Mesendoderm (in vitro differentiated cells): Measurements from ENCODE around the gene PRAC2.
A peak's percentile ranks its signal among the peaks of the same experiment; 100 is the strongest.

Source experiments
- DNase-seq: peaks from one replicate; pipeline ENCODE4 v3.0.0; 2013
- H2AK5ac ChIP-seq: 2 replicates; pipeline ENCODE4 v1.6.1; 2013; ENCODE audit warnings: low read length, inconsistent platforms
- H2BK120ac ChIP-seq: 2 replicates; pipeline ENCODE4 v1.6.1; 2013; ENCODE audit warnings: low read depth, mild to moderate bottlenecking, low read length, moderate library complexity, mixed read lengths
- H2BK15ac ChIP-seq: replicated peaks from 2 replicates; pipeline ENCODE4 v1.6.1; 2013; ENCODE audit warnings: low read depth, mild to moderate bottlenecking, moderate library complexity
- H2BK5ac ChIP-seq: 2 replicates; pipeline ENCODE4 v1.6.1; 2013; ENCODE audit warnings: low read length, inconsistent platforms
- H3K18ac ChIP-seq: 2 replicates; pipeline ENCODE4 v1.6.1; 2013; ENCODE audit warnings: mild to moderate bottlenecking, low read length, mixed read lengths
- H3K23ac ChIP-seq: one replicate; pipeline ENCODE4 v1.6.1; 2013; ENCODE audit warnings: low read length
- H3K27ac ChIP-seq: 2 replicates; pipeline ENCODE4 v1.5.1; 2013; ENCODE audit warnings: low read depth, mild to moderate bottlenecking, inconsistent platforms, low read length, moderate library complexity
- H3K27me3 ChIP-seq: 2 replicates; pipeline ENCODE4 v1.6.1; 2013; ENCODE audit warnings: low read length, control low read depth, mild to moderate bottlenecking, inconsistent platforms; ENCODE audit not compliant: insufficient read depth, poor library complexity
- H3K36me3 ChIP-seq: 2 replicates; pipeline ENCODE4 v1.6.1; 2013; ENCODE audit warnings: low read length, inconsistent platforms; ENCODE audit not compliant: control insufficient read depth, insufficient read depth
- H3K4ac ChIP-seq: one replicate; pipeline ENCODE4 v1.6.1; 2013; ENCODE audit warnings: low read depth, mild to moderate bottlenecking, low read length, moderate library complexity
- H3K4me1 ChIP-seq: 2 replicates; pipeline ENCODE4 v1.6.1; 2013; ENCODE audit warnings: low read depth, low read length, inconsistent platforms; ENCODE audit not compliant: control insufficient read depth
- H3K4me2 ChIP-seq: 2 replicates; pipeline ENCODE4 v1.6.1; 2013; ENCODE audit warnings: low read length
- H3K4me3 ChIP-seq: 2 replicates; pipeline ENCODE4 v1.5.1; 2013; ENCODE audit warnings: mild to moderate bottlenecking, low read length
- H3K56ac ChIP-seq: one replicate; pipeline ENCODE4 v1.6.1; 2013; ENCODE audit warnings: low read length
- H3K79me1 ChIP-seq: 2 replicates; pipeline ENCODE4 v1.6.1; 2013; ENCODE audit warnings: low read length, inconsistent platforms
- H3K79me2 ChIP-seq: 2 replicates; pipeline ENCODE4 v1.6.1; 2013; ENCODE audit warnings: mild to moderate bottlenecking, low read length; ENCODE audit not compliant: control insufficient read depth, insufficient read depth
- H3K9ac ChIP-seq: 2 replicates; pipeline ENCODE4 v1.6.1; 2013; ENCODE audit warnings: low read length, inconsistent platforms
- H4K5ac ChIP-seq: one replicate; pipeline ENCODE4 v1.6.1; 2013; ENCODE audit warnings: low read length
- H4K8ac ChIP-seq: one replicate; pipeline ENCODE4 v1.6.1; 2013; ENCODE audit warnings: low read depth, mild to moderate bottlenecking, control low read depth, low read length, moderate library complexity
- WGBS: extraction: QIAGEN DNeasy Blood & Tissue Kit; methylation state at CpG from one replicate; pipeline ENCODE4 v1.1.7; 2013; ENCODE audit warnings: low lambda C conversion rate, missing lambda C conversion rate; ENCODE audit not compliant: insufficient coverage; ENCODE audit errors: extremely low coverage; 5-methylcytosine and 5-hydroxymethylcytosine counted together

The PRAC2 gene

GRCh38 chr17:48756830-48757251, 33.9 kb downstream of the PRAC2 start:
- no peak overlapping the region for H3K18ac ChIP-seq
- H3K9ac ChIP-seq: no peak overlapping the region
- H2BK5ac ChIP-seq: no peak overlapping the region
- no peak overlapping the region for H2BK15ac ChIP-seq
- H4K5ac ChIP-seq: no peak overlapping the region
- H2AK5ac ChIP-seq: no peak overlapping the region
- H3K56ac ChIP-seq: no peak overlapping the region
- H3K4me1 ChIP-seq: no peaks in the 10 kb centered on the region
- no peak for DNase-seq
- no peak overlapping the region for H2BK120ac ChIP-seq
- H3K27ac ChIP-seq: no peak overlapping the region
- no peaks in the 10 kb centered on the region for H3K36me3 ChIP-seq
- no peak overlapping the region for H3K23ac ChIP-seq
- H4K8ac ChIP-seq: no peak overlapping the region
- no CpG with 5 or more reads among the region's 3 CpGs for WGBS
- H3K79me1 ChIP-seq: no peaks in the 10 kb centered on the region
- H3K79me2 ChIP-seq: no peaks in the 10 kb centered on the region
- no peak overlapping the region for H3K4ac ChIP-seq
- peaks cover 53% of the 10 kb centered on the region for H3K27me3 ChIP-seq
- no peak overlapping the region for H3K4me3 ChIP-seq
- H3K4me2 ChIP-seq: no peak overlapping the region

DNA sequence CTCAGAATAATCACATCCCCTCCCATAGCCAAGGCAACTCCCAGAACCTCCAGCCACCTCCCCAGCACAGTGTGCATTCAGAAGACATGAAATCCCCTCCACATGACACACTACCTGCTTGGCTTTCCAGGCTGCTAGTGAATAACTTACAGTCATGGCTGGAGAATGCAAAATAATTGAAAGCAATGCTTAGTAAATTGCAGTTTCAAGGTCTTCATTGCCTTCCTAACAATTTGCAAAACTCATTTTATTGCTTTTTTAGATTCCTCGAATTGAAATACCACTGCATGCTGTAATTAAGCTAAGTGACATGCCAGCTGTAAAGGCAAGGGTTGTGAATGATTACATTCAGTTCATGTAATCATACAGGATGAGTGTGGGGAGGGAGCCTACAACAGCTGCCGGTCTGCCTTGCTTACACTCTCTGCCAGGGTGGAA, 34.6 kb downstream of the PRAC2 start:
- no peaks in the 10 kb centered on the region for H3K36me3 ChIP-seq
- no peak overlapping the region for H2BK15ac ChIP-seq
- H3K4me3 ChIP-seq: no peak overlapping the region
- H3K79me1 ChIP-seq: no peaks in the 10 kb centered on the region
- H3K4ac ChIP-seq: no peak overlapping the region
- H4K5ac ChIP-seq: no peak overlapping the region
- H3K27ac ChIP-seq: no peak overlapping the region
- H2BK5ac ChIP-seq: no peak overlapping the region
- H3K79me2 ChIP-seq: no peaks in the 10 kb centered on the region
- peaks cover 48% of the 10 kb centered on the region for H3K27me3 ChIP-seq
- no peak overlapping the region for H3K23ac ChIP-seq
- H4K8ac ChIP-seq: no peak overlapping the region
- H3K18ac ChIP-seq: no peak overlapping the region
- H3K56ac ChIP-seq: no peak overlapping the region
- no peak for DNase-seq
- no peak overlapping the region for H2AK5ac ChIP-seq
- H3K9ac ChIP-seq: no peak overlapping the region
- no CpG with 5 or more reads among the region's 2 CpGs for WGBS
- H3K4me1 ChIP-seq: no peaks in the 10 kb centered on the region
- H2BK120ac ChIP-seq: no peak overlapping the region
- H3K4me2 ChIP-seq: no peak overlapping the region

DNA sequence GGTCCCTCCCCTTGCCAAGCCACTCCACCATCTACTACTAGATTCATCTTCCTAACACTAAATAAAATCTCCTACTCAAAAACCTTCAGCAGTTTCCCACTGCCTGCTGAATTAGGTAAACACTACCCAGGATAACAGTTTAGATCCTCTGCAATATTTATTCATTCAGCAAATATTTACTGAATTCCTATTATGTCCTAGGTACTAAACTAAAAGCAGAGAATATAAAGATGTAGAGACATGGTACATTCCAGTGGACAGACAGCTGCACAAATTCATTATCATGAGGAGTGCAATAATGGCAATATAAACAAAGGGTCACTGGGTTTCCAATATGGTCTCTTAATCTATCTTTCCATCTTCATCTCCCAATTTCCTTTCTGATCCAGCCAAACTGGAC, 36.3 kb downstream of the PRAC2 start:
- Histone ChIP-seq H2BK5ac (no peak overlapping the region), H3K56ac (no peak overlapping the region), H2BK120ac (no peak overlapping the region), H3K9ac (no peak overlapping the region), H4K5ac (no peak overlapping the region), H3K4me2 (no peak overlapping the region), H3K27ac (no peak overlapping the region), H2AK5ac (no peak overlapping the region), H3K79me1 (no peaks in the 10 kb centered on the region), H3K36me3 (no peaks in the 10 kb centered on the region), H3K27me3 (peaks cover 32% of the 10 kb centered on the region), H3K4me3 (no peak overlapping the region), H3K23ac (no peak overlapping the region), H3K79me2 (no peaks in the 10 kb centered on the region), H3K4ac (no peak overlapping the region), H2BK15ac (no peak overlapping the region), H4K8ac (no peak overlapping the region), H3K4me1 (no peaks in the 10 kb centered on the region), H3K18ac (no peak overlapping the region)
- DNase-seq: no peak

DNA sequence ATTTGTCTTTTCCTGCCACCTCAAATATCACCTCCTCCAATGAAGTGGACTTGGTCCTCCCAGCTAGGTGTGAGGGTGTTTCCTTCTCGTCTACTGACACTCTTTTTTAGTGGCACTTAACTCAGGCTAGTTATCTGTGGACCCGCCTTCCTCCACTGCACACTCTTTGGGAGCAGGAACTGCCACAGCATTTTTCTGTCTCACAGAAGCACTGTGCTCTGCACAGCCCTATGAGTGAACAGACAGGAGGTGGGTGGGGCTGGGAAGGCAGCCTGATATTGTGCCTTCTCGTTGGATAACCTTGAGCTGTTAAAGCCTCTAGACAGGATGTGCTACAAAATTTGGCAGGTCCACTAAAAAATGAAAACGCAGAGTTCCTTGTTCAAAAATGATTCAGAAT, 37.4 kb downstream of the PRAC2 start:
- Histone ChIP-seq H3K79me2 (no peaks in the 10 kb centered on the region), H3K4ac (no peak overlapping the region), H3K36me3 (no peaks in the 10 kb centered on the region), H2BK120ac (no peak overlapping the region), H3K9ac (no peak overlapping the region), H2AK5ac (no peak overlapping the region), H4K8ac (no peak overlapping the region), H3K4me2 (no peak overlapping the region), H3K23ac (no peak overlapping the region), H3K27me3 (peaks cover 21% of the 10 kb centered on the region), H3K56ac (no peak overlapping the region), H2BK15ac (no peak overlapping the region), H4K5ac (no peak overlapping the region), H3K18ac (no peak overlapping the region), H2BK5ac (no peak overlapping the region), H3K4me1 (no peaks in the 10 kb centered on the region), H3K79me1 (no peaks in the 10 kb centered on the region), H3K27ac (no peak overlapping the region), H3K4me3 (no peak overlapping the region)
- no CpG with 5 or more reads among the region's 4 CpGs for WGBS
- DNase-seq: no peak

GRCh38 chr17:48761114-48761513, 38.1 kb downstream of the PRAC2 start:
- H3K79me1 ChIP-seq: no peaks in the 10 kb centered on the region
- no peak overlapping the region for H4K8ac ChIP-seq
- no peak overlapping the region for H3K27ac ChIP-seq
- no peak overlapping the region for H3K4ac ChIP-seq
- no peaks in the 10 kb centered on the region for H3K36me3 ChIP-seq
- H3K18ac ChIP-seq: no peak overlapping the region
- H3K27me3 ChIP-seq: peaks cover 14% of the 10 kb centered on the region
- H3K79me2 ChIP-seq: no peaks in the 10 kb centered on the region
- no peak for DNase-seq
- H2AK5ac ChIP-seq: no peak overlapping the region
- no peaks in the 10 kb centered on the region for H3K4me1 ChIP-seq
- no peak overlapping the region for H3K9ac ChIP-seq
- WGBS: no CpG with 5 or more reads among the region's 6 CpGs
- no peak overlapping the region for H2BK5ac ChIP-seq
- no peak overlapping the region for H3K56ac ChIP-seq
- no peak overlapping the region for H3K4me3 ChIP-seq
- no peak overlapping the region for H3K23ac ChIP-seq
- H3K4me2 ChIP-seq: no peak overlapping the region
- H2BK120ac ChIP-seq: no peak overlapping the region
- H4K5ac ChIP-seq: no peak overlapping the region
- H2BK15ac ChIP-seq: no peak overlapping the region

- no peak overlapping the region for H3K18ac ChIP-seq
- H3K4ac ChIP-seq: no peak overlapping the region
- no peak overlapping the region for H4K5ac ChIP-seq
- H3K4me3 ChIP-seq: no peak overlapping the region
- H3K27me3 ChIP-seq: peaks cover 4% of the 10 kb centered on the region
- no peaks in the 10 kb centered on the region for H3K36me3 ChIP-seq
- H3K27ac ChIP-seq: no peak overlapping the region
- peak; percentile 44 for DNase-seq
- H2BK15ac ChIP-seq: no peak overlapping the region
- H3K9ac ChIP-seq: no peak overlapping the region
- no peak overlapping the region for H2BK5ac ChIP-seq
- H3K79me1 ChIP-seq: no peaks in the 10 kb centered on the region
- no peaks in the 10 kb centered on the region for H3K79me2 ChIP-seq
- H3K56ac ChIP-seq: no peak overlapping the region
- H3K4me2 ChIP-seq: no peak overlapping the region
- no peak overlapping the region for H3K23ac ChIP-seq
- H2AK5ac ChIP-seq: no peak overlapping the region
- no peaks in the 10 kb centered on the region for H3K4me1 ChIP-seq
- no CpG with 5 or more reads among the region's 4 CpGs for WGBS
- no peak overlapping the region for H2BK120ac ChIP-seq
- H4K8ac ChIP-seq: no peak overlapping the region
These were observed 44.3 kb downstream of the PRAC2 start for GRCh38 chr17:48767263-48767774.
